Ovary (tissue), 9 donors: ENCODE measurements around the gene MAN2A1. TPM values are rescaled to one million over a fixed set of nuclear protein-coding genes. Genes with fewer than 3 reads are reported as not detected.

Experiments
- DNase-seq, 5 donors: peaks; one replicate each; pipeline ENCODE4 v3.0.0-alpha.2; 2019 to 2020
- H3K27ac ChIP-seq, 2 donors: fragments of 200-600 bp; one replicate each; pipeline versions ENCODE4 v1.5.1 to v1.8.0; 2019 to 2022
- H3K27me3 ChIP-seq: fragments of 200-600 bp; one replicate; pipeline ENCODE4 v1.8.0; 2022
- H3K36me3 ChIP-seq: fragments of 200-600 bp; sonication (generic); one replicate; pipeline ENCODE4 v1.5.1; 2019
- H3K4me1 ChIP-seq: one replicate; pipeline ENCODE4 v1.8.1; 2013; ENCODE audit warnings: mild to moderate bottlenecking, moderate library complexity; ENCODE audit not compliant: insufficient read depth
- H3K4me3 ChIP-seq: fragments of 200-600 bp; sonication (generic); one replicate; pipeline ENCODE4 v1.5.1; 2017
- H3K9me3 ChIP-seq, 2 donors: fragments of 200-600 bp in 1 of 2; sonication (generic) in 1 of 2; one replicate each; pipeline versions ENCODE4 v1.5.1 to v1.8.1; 2013 to 2019; ENCODE audit warnings: mild to moderate bottlenecking in 1 of 2, moderate library complexity in 1 of 2
- CTCF ChIP-seq, 3 donors: fragments of 450-650 bp in 2 of 3; fragments of 200-600 bp in 1 of 3; IDR thresholded peaks; one replicate each; pipeline versions ENCODE4 v1.5.1 to v1.8.0; 2016 to 2022; ENCODE audit warnings: antibody characterized with exemption in 3 of 3, mild to moderate bottlenecking in 1 of 3
- EP300 ChIP-seq: sonication (generic); formaldehyde crosslinking; IDR thresholded peaks from one replicate; pipeline ENCODE4 v1.6.1; 2017; ENCODE audit warnings: antibody characterized with exemption
- POLR2A ChIP-seq: fragments of 450-650 bp; IDR thresholded peaks from one replicate; pipeline ENCODE4 v1.6.1; 2017; ENCODE audit warnings: antibody characterized with exemption, mild to moderate bottlenecking, moderate library complexity
- WGBS, 3 donors: extraction: QIAGEN DNeasy Blood & Tissue Kit in 1 of 3; methylation state at CpG; one replicate each; pipeline versions ENCODE4 v1.1.5 to v1.1.7; 2013 to 2017; 5-methylcytosine and 5-hydroxymethylcytosine counted together
- intact Hi-C, 4 donors: fragments of 100-400 bp; cut with DNase I; formaldehyde crosslinking; loops; one replicate each; pipeline versions ENCODE4 v1.11.0 to v1.15.1; 2022 to 2023
- polyA plus RNA-seq, 2 donors: library from polyadenylated mRNA; stranded (reverse); fragments of 200-250 nt in 1 of 2; fragments of 350-450 nt in 1 of 2; fragmentation: Illumina TruSeq in 1 of 2; extraction: RNeasy Lipid Tissue Mini Kit (QIAGEN cat#74804) in 1 of 2; gene quantifications; one replicate each; pipeline ENCODE4 v1.2.3, GENCODE V29; 2013 to 2014
- total RNA-seq, 7 donors: library from RNA; depleted of rRNA in 2 of 7; stranded (reverse); fragments of >200 nt in 2 of 7; fragmentation: NEBNext Ultra II Directional in 3 of 7; extraction: Animal tissue kit (Norgen Biotek cat#: 25700) in 3 of 7; gene quantifications; one replicate each; pipeline versions ENCODE4 v1.1.0 to v1.2.4, GENCODE V29; 2016 to 2023
- donor health status: DM: no; HTN: no; CAD: no; lungs with moderate emphysema.
- donor health status: DM: no; HTN: no; CAD: no.
- donor health status: Bipolar disorder and iron deficiency.
- donor health status: DM: yes; HTN: yes; CAD: no.
- donor health status: DM: no; HTN: no; CAD: no.
- donor health status: DM: yes; HTN: yes; CAD: no.

The MAN2A1 gene
- total and polyA plus RNA-seq, 9 donors, result 10.7 to 56.5 (median 31.1) TPM

GRCh38 chr5:109753279-109753678, 63.6 kb downstream of the MAN2A1 start:
- TF ChIP-seq EP300 (no peak), POLR2A (no peak), CTCF (IDR thresholded peaks at IDR 0.05) (no peak)
- H3K4me1 ChIP-seq, result no peaks in the 10 kb centered on the region
- no peaks in the 10 kb centered on the region for H3K9me3 ChIP-seq
- H3K27me3 ChIP-seq, result no peaks in the 10 kb centered on the region
- no peak for DNase-seq
- no peak overlapping the region for H3K4me3 ChIP-seq
- H3K36me3 ChIP-seq, result no peaks in the 10 kb centered on the region
- 82 to 99% (median 96%) methylated on average over 3 of the region's 3 CpGs for WGBS, 3 donors
- no peak overlapping the region for H3K27ac ChIP-seq
- intact Hi-C loops, result no loop called here

GRCh38 chr5:109754319-109754718, 64.6 kb downstream of the MAN2A1 start:
- TF ChIP-seq CTCF (IDR thresholded peaks at IDR 0.05) (no peak), POLR2A (no peak), EP300 (no peak)
- intact Hi-C loops, result no loop called here
- DNase-seq, result no peak
- Histone ChIP-seq H3K27me3 (no peaks in the 10 kb centered on the region), H3K36me3 (no peaks in the 10 kb centered on the region), H3K9me3 (no peaks in the 10 kb centered on the region), H3K4me1 (no peaks in the 10 kb centered on the region), H3K4me3 (no peak overlapping the region), H3K27ac (no peak overlapping the region)

GRCh38 chr5:109755761-109756160, 66.0 kb downstream of the MAN2A1 start:
- TF ChIP-seq EP300 (no peak), CTCF (IDR thresholded peaks at IDR 0.05) (no peak), POLR2A (no peak)
- DNase-seq, result no peak
- WGBS, 3 donors, result 47 to 65% (median 50%) methylated on average over 2 of the region's 2 CpGs

GRCh38 chr5:109756543-109757185, 66.9 kb downstream of the MAN2A1 start:
- Histone ChIP-seq H3K4me1 (no peaks in the 10 kb centered on the region), H3K9me3 (no peaks in the 10 kb centered on the region), H3K27ac (no peak overlapping the region), H3K4me3 (no peak overlapping the region), H3K27me3 (no peaks in the 10 kb centered on the region), H3K36me3 (no peaks in the 10 kb centered on the region)
- 53 to 71% (median 66%) methylated on average over 6 of the region's 6 CpGs for WGBS, 3 donors
- intact Hi-C loops, result no loop called here
- no peak for DNase-seq
- TF ChIP-seq CTCF (IDR thresholded peaks at IDR 0.05), result no peak
- no peak for TF ChIP-seq EP300
- TF ChIP-seq POLR2A, result no peak

More at GRCh38 chr5:109755761-109756160, 66.0 kb downstream of the MAN2A1 start:
- Histone ChIP-seq H3K4me1 (no peaks in the 10 kb centered on the region), H3K4me3 (no peak overlapping the region), H3K36me3 (no peaks in the 10 kb centered on the region), H3K9me3 (no peaks in the 10 kb centered on the region), H3K27ac (no peak overlapping the region), H3K27me3 (no peaks in the 10 kb centered on the region)
- intact Hi-C loops, result no loop called here
